Natural killer cell (primary cell): ENCODE measurements around the gene FAM120A. TPM values are rescaled to one million over a fixed set of nuclear protein-coding genes. Genes with fewer than 3 reads are reported as not detected.

ENCODE experiments used
- ATAC-seq, 3 donors: fragments of 150-1000 bp in 2 of 3; fragments of 200-7000 bp in 1 of 3; cut with Tn5 transposase; 1 replicate in 1 of 3; 2 replicates in 2 of 3; pipeline ENCODE4 v1.10.0; 2021; ENCODE audit warnings: mild to moderate bottlenecking in 2 of 3, moderate library complexity in 2 of 3
- DNase-seq, 2 donors: peaks; one replicate each; pipeline versions ENCODE4 v3.0.0 to v3.0.0-alpha.2; 2013 to 2021; ENCODE audit warnings: mixed read lengths in 1 of 2
- H3K27ac ChIP-seq: one replicate; pipeline ENCODE4 v1.5.1; 2013; ENCODE audit warnings: mild to moderate bottlenecking, low read length
- H3K27me3 ChIP-seq: one replicate; pipeline ENCODE4 v1.6.1; 2013; ENCODE audit warnings: low read length; ENCODE audit not compliant: control insufficient read depth, insufficient read depth
- H3K36me3 ChIP-seq: one replicate; pipeline ENCODE4 v1.6.1; 2013; ENCODE audit warnings: low read length; ENCODE audit not compliant: control insufficient read depth, insufficient read depth
- H3K4me1 ChIP-seq: one replicate; pipeline ENCODE4 v1.6.1; 2013; ENCODE audit warnings: low read length; ENCODE audit not compliant: control insufficient read depth, insufficient read depth
- H3K4me3 ChIP-seq: one replicate; pipeline ENCODE4 v1.5.1; 2013; ENCODE audit warnings: low read length
- H3K9me3 ChIP-seq: one replicate; pipeline ENCODE4 v1.6.1; 2013; ENCODE audit warnings: low read length; ENCODE audit not compliant: control insufficient read depth, insufficient read depth
- H3K27ac Mint-ChIP-seq, 2 donors: one replicate each; pipeline ENCODE4 v1.8.0; 2022; ENCODE audit warnings: mild to moderate bottlenecking in 2 of 2, mixed read lengths in 2 of 2, moderate library complexity in 1 of 2
- H3K27me3 Mint-ChIP-seq, 2 donors: one replicate each; pipeline ENCODE4 v1.8.0; 2022; ENCODE audit warnings: low read depth in 2 of 2, mixed read lengths in 2 of 2
- H3K36me3 Mint-ChIP-seq: one replicate; pipeline ENCODE4 v1.8.0; 2022; ENCODE audit warnings: mixed read lengths
- H3K4me1 Mint-ChIP-seq, 2 donors: one replicate each; pipeline ENCODE4 v1.8.0; 2022; ENCODE audit warnings: mixed read lengths in 2 of 2
- H3K4me3 Mint-ChIP-seq: one replicate; pipeline ENCODE4 v1.8.0; 2022; ENCODE audit warnings: mild to moderate bottlenecking, moderate library complexity, mixed read lengths
- H3K9me3 Mint-ChIP-seq, 2 donors: one replicate each; pipeline ENCODE4 v1.8.0; 2022; ENCODE audit warnings: mixed read lengths in 2 of 2
- CTCF ChIP-seq: fragments of 200-600 bp; IDR thresholded peaks from one replicate; pipeline ENCODE4 v1.8.0; 2022; ENCODE audit warnings: antibody characterized with exemption
- WGBS: methylation state at CpG from one replicate; pipeline ENCODE4 v1.1.7; 2013; ENCODE audit warnings: missing lambda C conversion rate; ENCODE audit not compliant: insufficient coverage; 5-methylcytosine and 5-hydroxymethylcytosine counted together
- intact Hi-C: fragments of 100-400 bp; cut with micrococcal nuclease; formaldehyde crosslinking; loops from one replicate; pipeline ENCODE4 v1.14.2; 2022
- total RNA-seq, 4 donors: library from RNA; stranded (reverse); fragments of 120-200 nt in 1 of 4; gene quantifications; one replicate each; pipeline versions ENCODE4 v1.2.3 to v1.2.4, GENCODE V29; 2013 to 2022

The FAM120A gene
- total RNA-seq, 3 donors from 2014 or later (not counting 1 experiment from before 2014, with no cell fraction given) = 87.7 to 96.1 (median 91.5) TPM

GRCh38 chr9:93614830-93615468 lies 163.5 kb downstream of the FAM120A start:
- Mint-ChIP-seq H3K4me3 (no peak overlapping the region), H3K36me3 (peaks cover 5% of the 10 kb centered on the region), H3K9me3 (peaks cover 4 to 5% of the 10 kb centered on the region in 2 donors), H3K27me3 (no peaks in the 10 kb centered on the region), H3K4me1 (peaks cover 7 to 28% of the 10 kb centered on the region in 2 donors), H3K27ac (no peak overlapping the region)
- H3K4me1 ChIP-seq = peaks cover 12% of the 10 kb centered on the region
- no peak overlapping the region for H3K4me3 ChIP-seq
- intact Hi-C loops = no loop called here
- H3K27ac ChIP-seq = no peak overlapping the region
- TF ChIP-seq CTCF = no peak
- ATAC-seq = no peak
- H3K36me3 ChIP-seq = no peaks in the 10 kb centered on the region
- no peak for DNase-seq
- WGBS = 78% methylated on average over 5 of the region's 5 CpGs
- H3K27me3 ChIP-seq = no peaks in the 10 kb centered on the region
- peaks cover 6% of the 10 kb centered on the region for H3K9me3 ChIP-seq

Other genes starting within 250 kb of the FAM120A start
- gene FAM120AOS, start 1.9 kb downstream of the FAM120A start, total RNA-seq = 10 to 100 TPM; 36.7 to 49.7 (median 45.3) TPM
- 10 to 100 TPM; 24.8 to 28.1 (median 26.4) TPM for gene PHF2, start 124.9 kb downstream of the FAM120A start, total RNA-seq